ENCODE data around the gene DSCAM. TPM values are rescaled to one million over a fixed set of nuclear protein-coding genes. Genes with fewer than 3 reads are reported as not detected.
A peak's percentile ranks its signal among the peaks of the same experiment; 100 is the strongest.

Gene DSCAM
- total RNA-seq, 2 donors from 2014 or later: 18.5 to 25.5 TPM

DNA sequence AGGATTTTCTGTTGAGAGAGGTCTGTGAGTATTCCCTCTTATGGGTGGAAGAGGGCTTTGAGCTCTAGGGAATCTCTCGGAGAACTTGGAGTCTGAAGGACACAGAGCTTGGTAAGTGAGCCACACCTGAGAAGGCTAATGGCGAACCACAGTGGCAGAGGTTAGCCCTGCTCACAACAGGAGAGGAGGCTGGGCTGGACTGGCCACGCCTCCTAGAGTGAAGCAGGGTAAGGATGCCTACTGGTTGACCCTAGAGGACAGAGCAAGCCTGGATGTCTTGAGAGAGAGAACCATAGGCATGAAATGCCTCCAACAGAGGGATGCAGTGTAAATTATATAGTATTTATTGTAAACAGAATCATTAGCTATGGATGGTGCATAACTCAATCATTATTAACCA, 747.1 kb downstream of the DSCAM start:
- no peaks in the 10 kb centered on the region for H3K4me1 Mint-ChIP-seq

DNA sequence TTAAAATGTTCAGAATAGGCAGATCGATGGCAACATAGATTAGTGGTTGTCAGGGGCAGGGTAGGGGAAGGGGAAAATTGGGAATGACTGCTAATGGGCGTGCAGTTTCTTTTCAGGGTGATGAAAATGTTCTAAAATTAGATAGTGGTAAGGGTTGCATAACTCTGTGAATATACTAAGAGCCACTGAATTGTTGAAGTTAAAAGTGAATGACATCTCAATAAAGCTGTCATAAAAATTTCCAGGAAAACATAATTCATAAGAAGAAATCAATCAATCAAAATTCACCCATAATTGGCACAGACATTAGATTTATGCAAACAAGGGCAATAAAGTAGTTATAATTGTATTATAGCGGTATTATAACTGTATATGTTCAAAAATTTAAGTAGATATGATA, 751.5 kb downstream of the DSCAM start:
- TF ChIP-seq, protein P1, sequence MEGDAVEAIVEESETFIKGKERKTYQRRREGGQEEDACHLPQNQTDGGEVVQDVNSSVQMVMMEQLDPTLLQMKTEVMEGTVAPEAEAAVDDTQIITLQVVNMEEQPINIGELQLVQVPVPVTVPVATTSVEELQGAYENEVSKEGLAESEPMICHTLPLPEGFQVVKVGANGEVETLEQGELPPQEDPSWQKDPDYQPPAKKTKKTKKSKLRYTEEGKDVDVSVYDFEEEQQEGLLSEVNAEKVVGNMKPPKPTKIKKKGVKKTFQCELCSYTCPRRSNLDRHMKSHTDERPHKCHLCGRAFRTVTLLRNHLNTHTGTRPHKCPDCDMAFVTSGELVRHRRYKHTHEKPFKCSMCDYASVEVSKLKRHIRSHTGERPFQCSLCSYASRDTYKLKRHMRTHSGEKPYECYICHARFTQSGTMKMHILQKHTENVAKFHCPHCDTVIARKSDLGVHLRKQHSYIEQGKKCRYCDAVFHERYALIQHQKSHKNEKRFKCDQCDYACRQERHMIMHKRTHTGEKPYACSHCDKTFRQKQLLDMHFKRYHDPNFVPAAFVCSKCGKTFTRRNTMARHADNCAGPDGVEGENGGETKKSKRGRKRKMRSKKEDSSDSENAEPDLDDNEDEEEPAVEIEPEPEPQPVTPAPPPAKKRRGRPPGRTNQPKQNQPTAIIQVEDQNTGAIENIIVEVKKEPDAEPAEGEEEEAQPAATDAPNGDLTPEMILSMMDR (conservative IDR thresholded peaks at IDR 0.05): no peak
- no peak overlapping the region for H3K9ac ChIP-seq (ENCODE audit: extremely low read depth, low read length, poor library complexity, severe bottlenecking)
- H3K4me1 Mint-ChIP-seq: no peaks in the 10 kb centered on the region
- no peak overlapping the region for H3K27ac ChIP-seq (ENCODE audit: low read depth, low read length)
- no peak overlapping the region for H3K4me3 Mint-ChIP-seq
- no peaks in the 10 kb centered on the region for H3K27me3 ChIP-seq (ENCODE audit: control insufficient read depth, insufficient read depth, low read length, poor library complexity, severe bottlenecking)
- peaks cover 78% of the 10 kb centered on the region for H3K36me3 Mint-ChIP-seq (ENCODE audit: low read depth)
- peaks cover 77% of the 10 kb centered on the region for H3K36me3 ChIP-seq (ENCODE audit: control insufficient read depth, insufficient read depth, low read length)
- H3K27me3 Mint-ChIP-seq (ENCODE audit: insufficient read depth): no peaks in the 10 kb centered on the region
- 93 to 95% methylated on average over 2 of the region's 3 CpGs for WGBS, 2 experiments (ENCODE audit: insufficient coverage in 1 of 2, insufficient read length in 1 of 2)
- H3K27ac Mint-ChIP-seq: no peak overlapping the region
- no peak for DNase-seq
- peaks cover 59% of the 10 kb centered on the region for H3K9me3 ChIP-seq (ENCODE audit: control insufficient read depth, low read length)
- H3K4me1 ChIP-seq (ENCODE audit: control insufficient read depth, insufficient read depth, low read length): no peaks in the 10 kb centered on the region
- peaks cover 28% of the 10 kb centered on the region for H3K9me3 Mint-ChIP-seq
- H3K4me3 ChIP-seq (ENCODE audit: low read length): peak overlapping the region; percentile 63

More for the DNA sequence above, 747.1 kb downstream of the DSCAM start:
- DNase-seq: peak; percentile 58
- Histone ChIP-seq H3K27me3 (ENCODE audit: control insufficient read depth, insufficient read depth, low read length, poor library complexity, severe bottlenecking) (no peaks in the 10 kb centered on the region), H3K4me1 (ENCODE audit: control insufficient read depth, insufficient read depth, low read length) (no peaks in the 10 kb centered on the region), H3K36me3 (ENCODE audit: control insufficient read depth, insufficient read depth, low read length) (peaks cover 71% of the 10 kb centered on the region), H3K4me3 (ENCODE audit: low read length) (no peak overlapping the region), H3K9me3 (ENCODE audit: control insufficient read depth, low read length) (peaks cover 43% of the 10 kb centered on the region), H3K9ac (ENCODE audit: extremely low read depth, low read length, poor library complexity, severe bottlenecking) (no peak overlapping the region), H3K27ac (ENCODE audit: low read depth, low read length) (no peak overlapping the region)
- Mint-ChIP-seq H3K36me3 (ENCODE audit: low read depth) (peaks cover 66% of the 10 kb centered on the region), H3K27ac (no peak overlapping the region), H3K4me3 (no peak overlapping the region), H3K27me3 (ENCODE audit: insufficient read depth) (no peaks in the 10 kb centered on the region), H3K9me3 (peaks cover 28% of the 10 kb centered on the region)
- WGBS, 2 experiments (ENCODE audit: insufficient coverage in 1 of 2, insufficient read length in 1 of 2): 88 to 91% methylated on average over 3 of the region's 3 CpGs
- TF ChIP-seq, protein P1 (conservative IDR thresholded peaks at IDR 0.05): no peak

DNA sequence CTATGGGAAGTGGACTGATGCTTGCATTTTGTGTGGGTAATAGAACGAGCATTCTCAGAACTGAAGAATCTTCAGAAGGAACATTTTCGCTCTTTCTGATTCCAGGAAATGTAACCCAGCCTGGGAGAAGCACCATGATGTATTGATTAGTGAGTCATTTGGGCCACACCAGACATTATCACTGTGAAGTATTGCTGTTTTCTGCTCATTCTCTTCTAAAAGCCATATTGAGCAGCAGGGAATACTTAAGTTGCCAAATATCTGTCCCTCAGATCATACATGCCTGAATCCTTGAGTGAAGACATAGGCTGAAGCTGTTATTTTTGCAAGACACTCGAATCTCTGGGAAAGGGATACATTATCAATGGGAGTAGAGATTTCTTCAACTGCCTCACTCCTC, 766.6 kb downstream of the DSCAM start:
- no peak overlapping the region for H3K4me3 Mint-ChIP-seq
- 90 to 97% methylated on average over 3 of the region's 3 CpGs for WGBS, 2 experiments (ENCODE audit: insufficient coverage in 1 of 2, insufficient read length in 1 of 2)
- H3K4me1 Mint-ChIP-seq: no peaks in the 10 kb centered on the region
- Histone ChIP-seq H3K9ac (ENCODE audit: extremely low read depth, low read length, poor library complexity, severe bottlenecking) (no peak overlapping the region), H3K27ac (ENCODE audit: low read depth, low read length) (no peak overlapping the region), H3K4me3 (ENCODE audit: low read length) (no peak overlapping the region), H3K27me3 (ENCODE audit: control insufficient read depth, insufficient read depth, low read length, poor library complexity, severe bottlenecking) (no peaks in the 10 kb centered on the region), H3K4me1 (ENCODE audit: control insufficient read depth, insufficient read depth, low read length) (no peaks in the 10 kb centered on the region), H3K9me3 (ENCODE audit: control insufficient read depth, low read length) (no peaks in the 10 kb centered on the region), H3K36me3 (ENCODE audit: control insufficient read depth, insufficient read depth, low read length) (peaks cover 96% of the 10 kb centered on the region)
- H3K27me3 Mint-ChIP-seq (ENCODE audit: insufficient read depth): no peaks in the 10 kb centered on the region
- peaks cover 73% of the 10 kb centered on the region for H3K36me3 Mint-ChIP-seq (ENCODE audit: low read depth)
- no peak for DNase-seq
- no peaks in the 10 kb centered on the region for H3K9me3 Mint-ChIP-seq
- no peak overlapping the region for H3K27ac Mint-ChIP-seq
- TF ChIP-seq, protein P1 (conservative IDR thresholded peaks at IDR 0.05): no peak

Measured in endodermal cell (in vitro differentiated cells).